Epidermal melanocyte (primary cell): ENCODE data around the gene DTNA.

Experiments
- DNase-seq: peaks from one replicate; pipeline ENCODE4 v3.0.0; 2011; ENCODE audit warnings: low spot score; ENCODE audit not compliant: insufficient read length

Gene DTNA

DNA sequence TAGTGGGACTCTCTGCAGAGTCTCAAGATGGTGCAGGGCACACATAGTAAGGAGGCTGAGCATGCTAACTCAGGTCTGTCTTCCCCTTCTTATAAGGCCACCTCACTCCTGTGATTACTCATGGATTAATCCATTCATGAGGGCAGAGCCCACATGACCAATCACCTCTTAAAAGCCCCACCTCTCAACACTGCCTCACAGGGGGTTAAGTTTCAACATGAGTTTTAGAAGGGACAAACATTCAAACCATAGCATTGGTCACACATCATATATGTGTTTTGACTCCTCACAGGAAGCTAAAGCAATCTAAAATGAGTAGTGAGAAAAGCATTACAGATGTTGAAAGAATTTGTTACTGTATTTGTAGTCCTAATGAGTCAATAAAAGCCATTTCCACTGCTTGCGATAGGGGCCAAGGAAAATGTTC, 57.5 kb downstream of the DTNA start:
- DNase-seq = no peak

DNA sequence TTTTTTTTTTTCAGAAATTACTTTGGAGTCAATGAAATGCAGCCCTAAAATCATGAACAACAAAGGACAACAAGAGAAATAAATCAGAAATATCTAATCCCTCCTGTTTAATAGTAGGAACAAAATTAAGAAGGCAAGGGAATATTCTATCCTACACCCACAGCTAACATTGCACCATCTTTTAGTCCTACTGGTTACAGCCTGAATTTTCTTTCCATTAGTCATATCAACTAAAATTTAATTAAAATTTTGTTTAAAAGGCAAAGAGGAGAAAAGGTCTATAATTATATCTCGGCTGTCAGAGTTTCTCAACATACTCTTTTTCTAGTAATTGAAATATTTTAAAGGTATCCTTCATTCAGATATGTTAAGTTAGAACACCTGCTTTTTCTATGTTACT, 61.9 kb downstream of the DTNA start:
- no peak for DNase-seq

DNA sequence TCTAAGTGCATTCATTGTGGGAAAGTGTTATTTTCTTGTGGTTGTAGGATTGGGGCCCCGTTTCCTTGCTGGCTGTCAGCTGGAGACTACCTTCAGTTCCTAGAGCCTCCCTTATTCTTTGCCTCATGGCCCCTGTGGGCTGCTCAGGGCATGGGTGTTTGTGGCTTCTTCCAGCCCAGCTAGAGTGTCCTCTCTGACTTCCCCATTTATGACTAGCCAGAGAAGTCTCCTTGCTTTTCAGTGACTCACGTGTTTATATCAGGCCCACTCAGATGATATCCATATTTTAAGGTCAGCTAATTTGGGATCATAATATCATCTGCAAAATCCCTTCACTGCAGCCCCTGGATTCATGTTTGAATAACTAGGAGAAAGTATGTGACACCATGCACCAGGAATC, 62.8 kb downstream of the DTNA start:
- DNase-seq = no peak

DNA sequence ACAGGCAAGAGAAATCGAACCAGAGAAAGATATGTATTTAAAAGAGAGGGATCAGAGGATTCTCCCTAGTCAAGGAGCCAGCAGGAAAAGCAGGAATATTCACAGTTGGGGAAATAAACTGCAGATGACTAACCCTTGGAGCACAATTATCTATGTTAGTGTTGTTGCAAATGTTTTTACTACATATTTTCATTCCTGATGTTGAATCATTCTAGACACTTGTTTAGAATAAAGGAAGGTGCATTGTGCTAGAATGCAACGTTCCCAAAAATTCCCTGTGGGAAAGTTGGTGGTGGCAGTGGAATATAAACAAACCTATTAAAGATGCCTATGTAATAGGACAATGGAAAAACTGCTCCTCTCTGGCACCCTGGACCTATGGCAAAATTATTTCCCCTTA, 63.3 kb downstream of the DTNA start:
- DNase-seq = no peak

DNA sequence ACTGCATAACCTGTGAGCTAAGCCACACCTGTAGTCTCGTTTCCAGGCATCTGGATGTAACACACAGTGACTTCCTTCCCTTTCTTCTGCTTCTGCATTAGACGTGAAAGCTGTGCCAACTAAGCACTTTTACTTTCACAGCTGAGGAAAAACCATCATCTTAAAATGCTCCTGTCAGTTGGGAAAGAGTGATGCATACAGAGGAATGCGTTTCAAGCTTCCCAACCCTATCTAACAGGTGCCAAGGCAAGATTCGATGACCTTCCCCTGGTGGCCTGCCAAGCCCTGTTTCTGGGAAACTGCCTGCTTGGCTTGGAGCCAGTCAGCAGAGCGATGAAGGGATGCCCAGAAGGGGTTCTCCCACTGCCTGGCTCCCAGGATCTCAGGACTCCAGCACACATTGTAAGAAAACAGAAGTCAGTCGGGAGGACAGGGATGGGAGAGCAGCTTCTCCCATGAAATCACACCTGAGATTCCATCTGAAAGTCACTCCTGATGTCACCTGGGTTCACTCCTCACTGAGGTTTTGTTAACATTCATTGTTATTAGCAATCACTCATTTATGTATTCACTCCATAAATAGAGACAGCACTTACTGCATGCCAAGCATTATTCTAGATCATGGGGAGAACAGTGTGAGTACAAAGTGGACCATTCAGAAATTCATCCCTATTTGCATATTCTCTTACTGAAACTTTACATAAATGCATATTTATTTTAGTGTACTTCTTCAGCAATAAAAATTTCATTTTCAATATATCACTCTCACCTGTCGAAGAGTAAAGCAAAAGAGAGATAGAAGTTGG, 64.1 kb downstream of the DTNA start:
- no peak for DNase-seq

DNA sequence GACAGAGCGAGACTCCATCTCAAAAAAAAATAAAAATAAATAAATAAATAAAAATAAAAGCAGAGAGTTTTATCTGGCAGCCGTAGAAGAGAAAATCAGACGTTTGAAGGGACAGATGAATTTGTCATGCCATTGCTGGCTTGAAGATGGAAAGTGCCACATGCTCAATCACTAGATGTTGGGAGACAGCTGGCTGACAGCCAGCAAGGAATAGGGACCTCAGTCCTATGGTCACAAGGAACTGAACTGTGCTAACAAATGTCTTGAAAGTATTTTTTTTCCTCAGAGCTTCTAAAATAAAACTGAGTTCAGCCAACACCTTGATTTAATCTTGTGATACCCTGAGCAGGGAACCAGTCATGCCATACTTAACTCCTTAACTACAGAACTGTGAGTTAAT, 65.4 kb downstream of the DTNA start:
- no peak for DNase-seq

DNA sequence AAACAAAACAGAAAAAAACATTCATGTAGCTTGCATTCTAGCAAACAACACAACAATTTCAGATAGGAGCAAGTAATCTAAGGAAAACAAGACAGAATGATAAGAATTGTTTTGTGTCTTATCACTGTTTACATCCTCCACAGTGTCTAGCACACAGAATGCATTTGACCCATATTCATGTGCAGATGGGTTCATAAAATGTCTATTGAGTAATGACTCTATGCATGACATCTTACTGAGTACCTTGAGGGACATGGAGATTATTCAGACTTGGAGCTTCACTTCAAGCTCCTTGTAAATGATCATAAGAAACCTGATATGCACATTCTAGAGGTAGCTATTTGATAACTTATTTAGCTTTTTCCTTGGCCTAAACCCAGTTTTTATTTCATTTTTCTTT, 69.0 kb downstream of the DTNA start:
- DNase-seq = no peak

DNA sequence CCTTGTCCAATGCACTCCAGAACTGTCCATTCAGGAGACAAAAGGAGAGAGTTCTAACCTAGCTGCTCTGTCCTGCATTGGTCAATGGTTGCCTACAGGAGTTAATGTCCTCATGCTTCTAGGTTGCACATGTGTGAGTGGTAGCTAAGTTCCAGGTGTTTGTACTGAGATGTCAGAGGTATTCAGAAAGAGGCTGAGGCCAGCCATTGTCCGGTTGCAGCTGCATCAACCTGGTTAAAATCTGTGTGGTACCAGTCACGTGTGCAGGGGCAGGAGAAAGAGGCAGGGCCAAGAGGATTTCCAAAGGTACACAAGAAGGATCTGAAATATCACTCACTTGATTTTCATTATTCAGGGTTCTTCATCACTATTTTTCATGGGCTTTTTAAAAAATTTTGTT, 70.8 kb downstream of the DTNA start:
- DNase-seq = no peak

DNA sequence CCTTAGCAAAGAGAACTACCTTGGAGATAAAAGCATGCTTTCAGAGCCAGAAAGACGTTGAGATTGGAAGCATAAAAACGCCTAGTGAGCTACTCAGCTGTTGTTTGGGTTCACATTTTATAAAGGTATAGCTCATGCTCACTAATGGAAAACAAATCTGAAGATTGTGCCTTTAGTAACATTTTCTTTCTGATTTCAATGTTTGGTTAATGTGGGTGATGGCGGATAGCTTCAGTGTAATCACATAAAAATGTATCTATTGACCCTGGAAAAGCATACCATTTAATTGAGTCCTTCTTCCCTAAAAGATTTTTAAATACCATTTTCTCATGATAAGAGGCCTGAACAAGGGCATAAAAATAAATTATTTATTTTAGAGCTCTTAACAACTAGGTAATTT, 73.4 kb downstream of the DTNA start:
- no peak for DNase-seq

DNA sequence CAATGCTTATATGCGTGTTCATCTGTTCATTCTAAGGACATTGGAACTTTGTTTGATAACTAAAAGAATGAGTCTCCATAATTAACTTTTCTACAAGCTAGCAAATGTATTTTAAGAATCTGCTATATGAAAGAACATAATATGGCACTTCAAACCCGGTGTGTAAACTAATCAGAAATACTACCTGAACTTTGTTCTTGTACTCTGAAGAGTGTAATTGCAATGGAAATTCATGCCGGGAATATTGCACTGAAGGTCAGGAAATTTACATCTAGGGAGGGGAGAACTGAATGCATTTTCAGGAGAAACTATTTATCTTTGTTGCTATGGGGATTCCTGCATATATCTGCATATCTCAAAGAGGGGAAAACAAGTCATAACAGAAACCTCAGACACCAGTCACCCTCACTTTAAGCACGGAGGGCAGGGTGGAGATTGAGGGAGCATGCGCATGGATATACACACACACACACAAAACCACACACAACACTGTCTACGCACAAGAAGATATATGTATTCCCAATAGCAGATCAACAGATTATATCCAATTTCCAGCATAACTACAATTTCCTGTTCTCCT, 76.2 kb downstream of the DTNA start:
- DNase-seq = no peak

DNA sequence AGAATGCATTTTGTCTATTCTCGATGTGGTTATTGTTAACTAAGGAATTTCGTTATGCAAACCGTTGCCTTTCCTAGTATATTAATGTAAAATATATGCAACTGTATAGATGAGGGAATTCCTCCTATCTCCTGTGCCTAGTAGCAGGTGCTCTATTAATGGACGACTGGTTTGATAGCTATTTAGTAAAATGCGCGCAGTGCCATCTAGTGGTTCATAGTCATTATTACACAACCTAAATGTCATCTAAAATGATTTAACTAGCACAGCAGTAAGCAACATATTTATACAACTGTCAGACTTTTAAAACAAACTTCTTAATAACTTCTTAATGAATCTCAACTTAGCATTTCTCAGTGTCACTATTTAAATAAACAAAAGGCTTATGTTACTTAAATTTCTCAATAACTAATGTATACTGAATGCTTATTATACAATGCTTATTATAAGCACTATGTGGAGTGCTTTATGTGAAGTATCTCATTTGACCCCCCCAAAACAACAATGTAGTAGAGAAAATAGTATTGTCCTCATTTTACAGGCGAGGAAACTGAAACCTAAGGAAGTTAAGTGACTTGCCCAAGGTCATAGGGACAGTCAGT, 77.9 kb downstream of the DTNA start:
- no peak for DNase-seq

DNA sequence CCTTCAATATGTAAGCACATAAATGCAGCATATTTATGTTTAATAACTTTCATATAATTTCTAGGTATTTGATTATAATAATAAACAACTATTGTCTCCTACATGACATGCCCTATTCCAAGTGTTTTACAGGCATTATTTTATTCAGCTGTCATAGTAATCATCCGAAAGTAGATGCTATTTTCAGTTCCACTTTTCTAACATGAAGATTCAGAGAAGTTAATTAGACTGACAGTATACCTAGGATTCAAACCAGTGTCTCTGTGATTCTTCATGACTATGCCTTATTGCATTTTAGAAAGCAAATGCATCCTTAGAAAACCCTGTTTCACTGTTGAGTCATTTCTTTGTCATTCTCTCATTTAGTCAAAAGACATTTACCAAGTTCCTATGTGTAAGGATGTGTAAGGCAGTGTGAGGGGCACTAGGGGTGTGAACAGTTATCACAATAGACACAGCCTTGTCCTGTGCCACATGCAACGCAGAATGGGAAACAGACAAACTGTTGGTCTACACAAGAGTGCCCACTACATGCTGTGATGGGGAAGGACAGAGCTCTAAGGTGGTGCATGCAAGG, 79.8 kb downstream of the DTNA start:
- no peak for DNase-seq

DNA sequence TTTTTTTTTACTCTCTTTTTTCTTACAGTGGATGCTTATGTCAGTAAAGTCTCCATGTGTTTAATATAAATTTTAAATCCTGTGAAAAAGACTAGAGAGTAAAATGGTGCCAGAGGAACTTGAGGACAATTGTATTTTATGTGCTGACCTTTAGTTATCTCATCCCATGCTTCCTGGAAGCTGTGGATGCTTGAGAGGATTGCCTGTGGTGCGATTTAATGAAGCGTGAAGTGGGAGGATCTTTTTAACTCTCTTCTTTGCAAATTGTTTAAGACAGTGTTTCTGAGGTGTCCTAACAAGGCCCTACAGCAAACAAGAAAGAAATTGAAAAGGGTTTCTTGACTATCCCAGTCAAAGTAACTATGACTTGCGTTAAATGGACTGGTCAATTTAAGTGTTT, 84.2 kb downstream of the DTNA start:
- DNase-seq = no peak

DNA sequence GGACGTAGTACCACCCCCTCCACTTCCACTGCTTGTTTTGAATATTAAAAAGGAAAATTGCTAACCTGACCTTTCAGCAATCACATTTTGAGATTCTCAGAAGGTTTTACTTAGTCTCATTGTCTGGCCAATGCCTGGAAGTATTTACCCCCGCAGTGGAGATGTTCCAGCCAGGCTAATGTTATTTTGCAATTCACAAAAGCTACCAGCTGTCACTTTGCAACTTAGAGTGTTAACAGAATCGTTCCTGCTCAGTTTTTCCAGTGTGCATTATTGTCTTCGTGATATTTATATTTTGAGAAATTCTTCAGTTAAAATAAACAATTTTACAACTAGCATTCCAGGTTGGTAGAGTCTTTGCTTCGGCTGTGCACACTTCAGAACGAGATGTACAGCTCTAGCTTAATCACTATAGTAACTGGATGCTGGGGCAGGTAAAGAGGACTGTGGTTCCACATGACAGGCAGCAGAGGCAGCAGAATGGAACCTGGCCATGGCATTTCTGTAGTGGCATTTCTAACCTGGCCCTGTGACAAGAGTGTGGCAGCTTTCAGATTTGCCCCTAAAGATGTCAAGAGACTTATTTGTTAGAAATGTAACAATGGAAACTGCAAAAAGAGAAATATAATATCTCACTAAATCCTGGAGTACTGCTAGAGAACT, 85.1 kb downstream of the DTNA start:
- no peak for DNase-seq

DNA sequence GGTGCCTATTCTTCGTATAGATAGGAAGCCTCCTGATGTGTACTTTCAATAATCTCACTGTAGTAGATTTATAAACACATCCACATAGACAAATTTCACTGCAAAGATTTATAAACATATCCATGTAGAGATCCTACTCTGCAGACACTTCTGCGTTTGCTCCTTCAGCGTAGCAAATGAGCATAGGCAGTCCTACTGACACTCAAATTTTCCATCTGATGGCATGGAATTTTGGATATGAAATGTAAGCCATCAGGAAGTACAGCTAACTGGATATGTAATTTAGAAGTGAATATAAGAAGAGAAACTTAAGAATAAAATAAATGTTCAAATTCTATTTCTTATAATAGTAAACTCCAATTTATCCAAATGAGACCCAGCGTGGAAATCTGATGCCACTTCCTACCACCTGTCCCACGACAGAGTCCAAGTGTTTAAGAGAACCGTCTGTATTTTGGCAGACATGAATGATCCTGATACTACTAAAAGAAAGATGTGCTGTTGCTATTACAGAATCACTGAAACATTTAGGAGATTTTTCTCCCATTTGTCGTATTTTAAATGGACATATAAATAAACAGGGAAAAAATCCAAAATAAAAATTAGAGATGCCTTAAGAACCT, 86.0 kb downstream of the DTNA start:
- no peak for DNase-seq

DNA sequence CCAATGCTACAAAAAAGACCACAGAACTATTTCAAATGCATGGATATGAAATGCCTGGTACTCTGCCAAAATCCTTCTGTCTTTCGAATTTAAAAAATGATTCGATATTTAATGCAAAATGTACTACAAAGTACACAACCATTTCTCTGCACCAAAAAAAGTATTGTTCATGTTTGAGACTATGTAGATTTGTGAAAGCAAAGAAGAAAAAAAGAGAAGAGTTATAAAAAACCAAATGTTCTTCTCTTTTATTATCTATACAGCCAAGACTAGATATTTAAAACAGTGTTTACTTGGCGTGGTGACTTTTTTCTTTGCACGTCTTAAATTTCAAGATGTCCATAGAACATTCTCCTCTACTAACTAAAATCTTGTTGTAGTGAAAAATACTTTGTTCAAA, 89.2 kb downstream of the DTNA start:
- no peak for DNase-seq

DNA sequence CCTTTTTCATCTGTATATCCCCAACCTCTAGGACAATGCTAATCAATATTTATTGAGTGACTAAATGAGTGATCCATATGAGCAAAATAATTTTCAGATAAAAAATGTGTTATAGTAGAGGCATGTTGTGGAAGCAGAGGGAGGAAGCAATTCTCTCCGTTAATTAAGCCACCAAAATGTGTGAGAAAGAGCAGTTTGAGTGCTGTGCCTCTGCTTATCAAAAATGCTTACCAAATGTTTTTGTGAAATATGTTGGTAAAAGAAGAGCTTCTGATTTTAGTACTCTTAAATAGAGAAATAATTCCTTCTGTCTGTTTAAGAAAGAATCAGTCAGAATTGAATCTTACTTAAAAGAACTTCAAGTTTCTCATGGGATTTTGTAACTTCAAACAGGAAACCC, 90.3 kb downstream of the DTNA start:
- DNase-seq = no peak

DNA sequence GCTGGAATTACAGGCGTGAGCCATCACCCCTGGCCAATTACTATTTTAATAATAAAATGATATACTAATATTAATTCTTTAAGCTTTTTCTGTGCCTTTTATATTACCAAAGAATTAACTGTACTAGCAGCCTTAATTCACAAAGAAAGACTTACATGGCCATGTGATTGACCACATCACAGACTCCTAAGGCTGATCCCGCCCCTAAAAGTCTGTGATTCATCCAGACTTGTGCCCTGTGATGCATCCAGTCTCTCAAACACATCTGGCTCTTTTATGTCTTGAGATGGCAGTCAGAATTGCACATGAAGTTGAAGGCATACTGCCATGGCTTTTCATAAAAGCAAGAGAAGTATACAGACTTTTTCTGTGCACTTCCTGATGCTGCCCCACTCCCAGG, 91.7 kb downstream of the DTNA start:
- DNase-seq = peak; percentile 23

DNA sequence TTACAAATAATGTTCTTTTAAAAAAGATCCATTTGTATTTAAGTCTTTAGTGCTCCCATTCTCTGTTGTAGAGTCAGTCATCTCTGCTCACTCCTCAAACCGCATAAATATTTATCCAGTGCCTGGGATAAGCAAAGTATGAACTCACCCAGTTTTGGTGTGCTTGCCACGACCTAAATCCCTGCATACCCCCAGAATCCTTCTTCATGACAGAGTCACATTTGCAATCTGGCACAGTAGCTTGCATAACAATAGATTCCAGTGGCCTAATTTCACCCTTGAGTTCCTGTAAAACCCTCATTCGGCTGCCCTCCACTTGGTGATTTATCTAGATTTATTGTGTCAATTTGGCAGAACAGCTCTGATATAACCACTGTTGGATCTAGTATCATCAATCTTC, 92.9 kb downstream of the DTNA start:
- no peak for DNase-seq

DNA sequence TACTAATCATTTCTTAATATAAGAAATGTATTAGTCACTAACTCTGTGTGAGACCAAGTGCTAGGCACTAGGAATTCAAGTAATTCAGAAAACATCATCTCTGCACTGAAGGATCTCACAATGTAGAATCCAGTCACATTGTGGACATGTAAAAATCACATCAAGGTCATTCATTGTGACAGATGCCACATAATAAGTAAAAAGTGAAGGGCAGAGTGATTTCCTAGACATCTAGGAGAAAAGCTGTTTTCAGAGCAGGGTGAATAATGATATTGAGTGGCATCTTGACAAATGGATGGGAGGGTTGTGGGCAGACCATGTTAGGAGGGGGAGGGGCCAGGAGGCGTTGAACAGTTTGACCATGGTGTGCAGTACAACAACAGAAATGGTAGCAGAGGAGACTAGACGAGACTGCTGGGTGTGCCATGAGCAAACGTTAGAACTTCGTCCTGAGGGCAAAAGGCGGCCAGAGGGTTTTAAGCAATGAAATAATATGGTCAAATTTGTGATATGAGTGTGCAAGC, 93.8 kb downstream of the DTNA start:
- no peak for DNase-seq

DNA sequence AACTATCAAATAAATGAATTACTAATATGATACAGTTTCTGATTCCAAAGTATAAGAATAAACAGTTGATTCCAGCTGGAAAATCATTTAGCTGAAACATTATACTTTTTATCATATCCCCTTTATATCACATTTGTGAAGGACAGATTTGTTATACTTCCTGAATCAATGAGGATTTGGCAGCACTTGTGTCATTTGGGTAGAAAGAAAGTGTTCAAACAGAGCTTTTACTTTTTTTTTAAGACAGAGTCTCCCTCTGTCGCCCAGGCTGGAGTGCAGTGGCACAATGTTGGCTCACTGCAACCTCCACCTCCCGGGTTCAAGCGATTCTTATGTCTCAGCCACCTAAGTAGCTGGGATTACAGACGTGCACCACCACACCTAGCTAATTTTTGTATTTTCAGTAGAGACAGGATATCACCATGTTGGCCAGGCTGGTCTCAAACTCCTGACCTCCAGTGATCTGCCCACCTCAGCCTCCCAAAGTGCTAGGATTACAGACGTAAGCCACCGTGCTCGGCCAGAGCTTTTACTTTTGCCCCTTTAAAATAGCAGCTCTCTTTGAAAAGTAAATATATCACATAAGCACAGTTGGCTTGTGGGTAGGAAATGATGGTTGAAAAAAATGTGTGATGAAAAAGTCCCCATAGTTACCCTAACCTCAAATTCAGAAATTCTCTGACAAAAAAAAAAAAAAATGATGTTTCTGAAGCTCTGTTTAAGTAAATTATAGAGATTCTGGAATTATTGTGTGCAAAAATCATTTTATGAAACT, 95.2 kb downstream of the DTNA start:
- DNase-seq = no peak
